ENCODE results near the gene GNA15. TPM values are rescaled to one million over a fixed set of nuclear protein-coding genes. Genes with fewer than 3 reads are reported as not detected.

GNA15 gene
- total RNA-seq, 6 donors from 2014 or later, result 19.0 to 31.4 (median 28.4) TPM

DNA sequence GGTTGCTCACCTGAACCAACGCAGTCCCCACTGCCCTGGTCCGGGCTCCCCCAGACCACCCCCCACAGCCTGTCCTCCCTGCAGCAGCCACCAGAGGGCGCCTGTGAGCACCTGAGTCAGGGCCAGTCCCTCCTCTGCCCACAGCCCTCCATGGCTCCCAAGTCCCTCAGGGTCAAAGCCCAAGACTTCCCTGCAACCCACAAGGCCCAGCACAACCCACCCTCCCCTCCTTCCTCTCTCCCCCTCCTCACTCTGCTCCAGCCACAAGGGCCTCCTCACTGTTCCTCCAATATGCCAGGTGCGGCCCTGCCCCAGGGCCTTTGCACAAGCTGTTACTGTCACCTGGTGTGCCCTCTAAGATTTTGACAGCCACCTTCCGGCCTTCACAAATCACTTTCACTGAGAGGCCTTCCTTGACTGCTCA, 10.9 kb downstream of the GNA15 start:
- WGBS, 2 donors, result 75 to 88% methylated on average over 3 to 5 of the region's 5 CpGs
- Histone ChIP-seq H3K4me3 (no peak overlapping the region), H3K9me3 (no peaks in the 10 kb centered on the region), H3K27ac (peak overlapping the region in 2 of 4 donors; percentile 42 to 71), H3K4me1 (peaks cover 20 to 27% (median 24%) of the 10 kb centered on the region in 4 donors), H3K36me3 (peaks cover 6 to 19% (median 11%) of the 10 kb centered on the region in 4 donors), H3K27me3 (no peaks in the 10 kb centered on the region)
- peak in 1 of 2 donors; percentile 33 for ATAC-seq (ENCODE audit: low FRiP score in 2 of 2)
- TF ChIP-seq, protein P1, sequence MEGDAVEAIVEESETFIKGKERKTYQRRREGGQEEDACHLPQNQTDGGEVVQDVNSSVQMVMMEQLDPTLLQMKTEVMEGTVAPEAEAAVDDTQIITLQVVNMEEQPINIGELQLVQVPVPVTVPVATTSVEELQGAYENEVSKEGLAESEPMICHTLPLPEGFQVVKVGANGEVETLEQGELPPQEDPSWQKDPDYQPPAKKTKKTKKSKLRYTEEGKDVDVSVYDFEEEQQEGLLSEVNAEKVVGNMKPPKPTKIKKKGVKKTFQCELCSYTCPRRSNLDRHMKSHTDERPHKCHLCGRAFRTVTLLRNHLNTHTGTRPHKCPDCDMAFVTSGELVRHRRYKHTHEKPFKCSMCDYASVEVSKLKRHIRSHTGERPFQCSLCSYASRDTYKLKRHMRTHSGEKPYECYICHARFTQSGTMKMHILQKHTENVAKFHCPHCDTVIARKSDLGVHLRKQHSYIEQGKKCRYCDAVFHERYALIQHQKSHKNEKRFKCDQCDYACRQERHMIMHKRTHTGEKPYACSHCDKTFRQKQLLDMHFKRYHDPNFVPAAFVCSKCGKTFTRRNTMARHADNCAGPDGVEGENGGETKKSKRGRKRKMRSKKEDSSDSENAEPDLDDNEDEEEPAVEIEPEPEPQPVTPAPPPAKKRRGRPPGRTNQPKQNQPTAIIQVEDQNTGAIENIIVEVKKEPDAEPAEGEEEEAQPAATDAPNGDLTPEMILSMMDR (IDR thresholded peaks at IDR 0.05), result peak; percentile 78 to 92 (median 86)
- no peak for TF ChIP-seq EP300 (IDR thresholded peaks at IDR 0.05)
- peak; percentile 62 to 90 for DNase-seq

DNA sequence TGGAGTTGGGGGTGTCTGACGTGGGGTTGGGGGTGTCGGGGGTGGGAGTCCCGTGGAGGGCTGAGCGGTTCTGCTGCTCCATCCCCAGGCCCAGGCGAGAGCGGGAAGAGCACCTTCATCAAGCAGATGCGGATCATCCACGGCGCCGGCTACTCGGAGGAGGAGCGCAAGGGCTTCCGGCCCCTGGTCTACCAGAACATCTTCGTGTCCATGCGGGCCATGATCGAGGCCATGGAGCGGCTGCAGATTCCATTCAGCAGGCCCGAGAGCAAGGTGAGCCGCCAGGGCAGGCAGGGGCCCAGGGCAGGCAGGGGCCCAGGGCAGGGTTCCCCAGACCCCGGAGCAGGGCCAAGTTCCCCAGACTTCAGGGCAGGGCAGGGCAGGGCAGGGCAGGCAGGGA, 12.7 kb downstream of the GNA15 start:
- Histone ChIP-seq H3K27me3 (no peaks in the 10 kb centered on the region), H3K4me1 (peaks cover 6 to 20% (median 16%) of the 10 kb centered on the region in 4 donors), H3K36me3 (peaks cover 6 to 24% (median 14%) of the 10 kb centered on the region in 4 donors), H3K9me3 (no peaks in the 10 kb centered on the region), H3K27ac (no peak overlapping the region), H3K4me3 (no peak overlapping the region)
- TF ChIP-seq POLR2A (IDR thresholded peaks at IDR 0.05) (no peak), EP300 (IDR thresholded peaks at IDR 0.05) (no peak), POLR2AphosphoS5 (IDR thresholded peaks at IDR 0.05) (no peak)
- TF ChIP-seq, protein P1 (IDR thresholded peaks at IDR 0.05), result no peak
- 92 to 94% methylated on average over 17 to 18 of the region's 20 CpGs for WGBS, 2 donors
- ATAC-seq (ENCODE audit: low FRiP score in 2 of 2) (no peak), DNase-seq (peak in 1 of 2 donors; percentile 59)

DNA sequence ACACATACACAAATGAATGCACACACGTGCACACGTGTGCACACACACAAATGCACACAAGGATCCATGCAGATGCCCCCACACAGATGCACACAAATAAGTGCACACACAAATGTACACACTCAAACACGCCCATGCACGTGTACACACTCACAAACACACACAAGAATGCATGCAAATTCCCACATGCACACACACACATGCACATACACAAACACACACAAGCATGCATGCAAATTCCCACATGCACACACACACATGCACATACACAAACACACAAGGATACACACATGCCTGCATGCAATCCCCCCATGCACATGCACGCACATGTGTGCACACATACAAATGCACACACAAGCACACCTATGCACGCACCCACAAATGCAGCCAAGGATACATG, 13.3 kb downstream of the GNA15 start:
- TF ChIP-seq, protein P1 (IDR thresholded peaks at IDR 0.05), result no peak
- TF ChIP-seq POLR2A (IDR thresholded peaks at IDR 0.05) (no peak), POLR2AphosphoS5 (IDR thresholded peaks at IDR 0.05) (no peak), EP300 (IDR thresholded peaks at IDR 0.05) (no peak)
- Histone ChIP-seq H3K4me1 (peaks cover 6 to 24% (median 18%) of the 10 kb centered on the region in 4 donors), H3K27ac (no peak overlapping the region), H3K4me3 (no peak overlapping the region), H3K36me3 (peaks cover 6 to 24% (median 14%) of the 10 kb centered on the region in 4 donors), H3K9me3 (no peaks in the 10 kb centered on the region), H3K27me3 (no peaks in the 10 kb centered on the region)
- DNase-seq, result no peak
- ATAC-seq (ENCODE audit: low FRiP score in 2 of 2), result no peak
- 90 to 93% methylated on average over 6 of the region's 6 CpGs for WGBS, 2 donors

DNA sequence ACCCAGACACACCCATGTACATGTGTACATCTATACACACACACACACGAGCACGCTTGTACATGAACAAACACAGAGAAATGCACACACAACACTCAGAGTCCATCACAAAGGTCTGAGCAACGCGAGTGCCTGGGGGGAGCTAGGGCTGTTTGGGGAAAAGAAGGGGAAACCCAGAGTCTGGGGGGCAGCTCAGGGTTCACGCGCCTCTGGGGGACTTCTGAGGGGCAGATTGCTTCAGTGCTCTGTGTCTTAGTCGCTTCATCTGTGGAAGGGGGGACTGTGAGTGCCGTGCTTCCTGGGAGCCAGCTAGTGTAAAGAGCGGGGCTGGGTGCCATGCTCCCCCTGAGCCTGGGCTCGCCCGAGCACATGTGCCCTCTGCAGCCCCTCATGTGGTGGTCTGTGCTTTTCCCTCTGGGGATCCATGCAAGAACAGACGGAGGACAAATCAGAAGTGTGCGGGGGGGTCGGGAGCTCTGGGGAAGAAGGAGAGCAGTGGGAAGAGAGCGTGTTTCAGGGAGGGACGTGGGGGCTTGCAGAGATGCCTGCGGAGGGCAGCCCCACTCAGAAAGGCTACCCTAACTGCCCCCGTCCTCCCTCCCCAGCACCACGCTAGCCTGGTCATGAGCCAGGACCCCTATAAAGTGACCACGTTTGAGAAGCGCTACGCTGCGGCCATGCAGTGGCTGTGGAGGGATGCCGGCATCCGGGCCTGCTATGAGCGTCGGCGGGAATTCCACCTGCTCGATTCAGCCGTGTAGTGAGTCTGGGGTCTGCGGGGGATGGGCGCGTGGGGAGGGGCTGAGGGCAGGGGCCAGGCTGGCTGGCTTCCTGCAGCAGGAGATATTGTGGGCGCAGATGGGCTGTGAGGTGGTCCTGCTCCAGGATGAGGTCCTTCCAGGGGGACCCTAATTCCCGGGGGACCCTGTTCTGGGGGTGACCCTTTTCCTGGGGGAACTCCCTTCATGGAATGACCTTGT, 14.0 kb downstream of the GNA15 start:
- H3K27ac ChIP-seq, result peak overlapping the region in 1 of 4 donors; percentile 63
- no peak overlapping the region for H3K4me3 ChIP-seq
- H3K27me3 ChIP-seq, result no peaks in the 10 kb centered on the region
- H3K9me3 ChIP-seq, result no peaks in the 10 kb centered on the region
- peaks cover 9 to 31% (median 23%) of the 10 kb centered on the region in 4 donors for H3K4me1 ChIP-seq
- WGBS, 2 donors, result 77 to 88% methylated on average over 28 to 34 of the region's 35 CpGs
- DNase-seq (no peak), ATAC-seq (ENCODE audit: low FRiP score in 2 of 2) (no peak)
- peaks cover 6 to 24% (median 14%) of the 10 kb centered on the region in 4 donors for H3K36me3 ChIP-seq
- TF ChIP-seq POLR2A (IDR thresholded peaks at IDR 0.05), result no peak
- TF ChIP-seq, protein P1 (IDR thresholded peaks at IDR 0.05), result no peak
- no peak for TF ChIP-seq POLR2AphosphoS5 (IDR thresholded peaks at IDR 0.05)
